GM19395 (cell line): ENCODE measurements around the gene C6.
"Not testable (repeated sequence)": the region's sequence is repeated elsewhere in the genome, so short reads cannot be mapped to it uniquely, and the experiment has no call there.

Experiments used
- ATAC-seq: cut with Tn5 transposase; IDR thresholded peaks from one replicate; pipeline ENCODE4 v1.9.1; 2021; ENCODE audit warnings: mild to moderate bottlenecking, moderate library complexity; ENCODE audit not compliant: unreplicated experiment

C6 gene

DNA sequence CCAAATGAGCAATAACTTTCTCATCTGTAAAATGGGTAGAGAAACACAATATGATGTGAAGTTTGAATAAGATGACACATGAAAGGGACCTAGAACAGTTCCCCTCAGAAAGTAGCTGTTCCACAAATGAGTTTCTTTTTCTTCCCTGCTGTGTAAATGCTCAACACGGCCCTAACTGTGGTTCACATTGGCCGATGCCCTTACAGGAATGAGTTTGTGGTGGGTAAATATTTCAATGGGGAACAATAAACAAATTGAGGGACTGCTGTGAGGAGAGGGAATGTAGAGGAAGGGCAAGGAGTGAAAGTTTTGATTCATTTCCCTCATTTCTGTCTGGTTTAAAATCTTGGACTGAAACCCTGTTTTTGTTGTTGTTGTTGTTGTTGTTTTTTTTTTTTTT is 12.8 kb downstream of the C6 start:
- no peak for ATAC-seq

DNA sequence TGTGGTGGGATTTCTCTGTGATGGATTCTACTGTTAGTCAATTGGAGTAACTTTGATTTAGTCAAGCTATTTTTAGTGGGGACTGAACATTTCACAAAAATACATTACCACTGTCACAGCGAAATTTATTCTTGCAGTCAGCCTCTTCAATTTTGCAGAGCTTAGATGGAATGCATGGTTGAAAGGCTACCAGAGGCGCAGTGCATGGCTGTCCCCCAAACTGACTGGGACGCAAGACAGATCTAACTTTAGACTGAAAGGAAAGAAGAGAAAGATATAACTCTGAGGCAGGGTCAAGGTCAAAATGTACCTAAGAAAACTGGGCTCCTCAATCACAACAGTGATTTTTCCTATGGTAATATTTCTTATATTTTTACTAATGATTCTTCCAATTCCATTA is 13.7 kb downstream of the C6 start:
- ATAC-seq: no peak

DNA sequence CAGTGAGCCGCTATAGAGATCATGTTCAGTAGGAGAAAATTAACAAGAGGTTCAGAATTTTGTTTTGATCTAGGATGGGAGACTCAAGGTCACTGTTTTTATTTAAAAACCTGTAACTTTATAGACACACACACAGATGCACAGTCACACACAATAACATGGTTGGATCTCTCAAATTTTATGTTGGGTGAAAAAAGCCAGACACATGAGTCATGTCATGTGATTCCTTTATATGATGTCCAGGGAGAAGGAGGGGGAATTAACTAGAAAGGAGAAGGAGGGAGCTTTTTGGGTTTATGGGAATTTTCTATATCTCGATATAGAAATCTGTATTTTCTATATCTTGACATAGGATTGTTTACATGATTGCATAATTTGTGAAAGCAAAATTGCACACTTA is 17.1 kb downstream of the C6 start:
- no peak for ATAC-seq

DNA sequence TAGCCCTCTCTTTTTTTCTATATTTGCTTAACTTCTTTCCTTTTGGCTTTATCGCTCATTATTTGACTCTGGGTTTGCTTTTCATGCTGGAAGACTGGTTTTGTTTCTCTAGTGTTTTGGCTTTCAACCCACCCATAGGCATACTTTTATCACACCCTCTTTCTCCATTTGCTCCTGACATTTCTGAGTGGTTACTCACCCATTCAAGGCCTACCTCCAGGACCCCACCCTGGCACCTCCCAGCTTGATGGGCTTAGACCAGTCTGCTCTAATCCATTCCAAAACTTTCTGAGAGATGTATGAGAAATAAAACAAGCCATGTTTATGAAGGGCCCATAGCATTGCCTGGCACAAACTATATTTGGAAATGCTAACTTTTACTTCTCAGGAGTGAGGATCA is 18.1 kb downstream of the C6 start:
- ATAC-seq: no peak

DNA sequence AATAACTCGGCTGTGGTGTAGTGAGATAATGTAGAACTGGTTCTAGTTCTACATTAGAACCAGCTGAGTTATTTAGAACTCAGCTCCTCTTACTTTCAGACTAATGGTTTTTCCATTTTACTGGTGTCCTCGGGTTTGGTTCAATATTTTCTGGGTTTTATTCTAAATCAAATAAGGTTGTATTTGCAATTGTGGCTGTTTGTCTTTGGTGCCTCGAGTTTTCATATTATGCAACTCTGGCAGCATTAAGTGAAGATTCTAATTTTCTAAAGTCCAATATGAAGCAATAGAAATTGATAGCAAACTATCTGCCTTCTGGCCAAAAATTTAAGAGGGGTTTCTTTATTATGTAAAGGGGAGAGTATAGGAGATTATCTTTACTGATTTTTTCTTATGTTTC is 19.0 kb downstream of the C6 start:
- no peak for ATAC-seq

DNA sequence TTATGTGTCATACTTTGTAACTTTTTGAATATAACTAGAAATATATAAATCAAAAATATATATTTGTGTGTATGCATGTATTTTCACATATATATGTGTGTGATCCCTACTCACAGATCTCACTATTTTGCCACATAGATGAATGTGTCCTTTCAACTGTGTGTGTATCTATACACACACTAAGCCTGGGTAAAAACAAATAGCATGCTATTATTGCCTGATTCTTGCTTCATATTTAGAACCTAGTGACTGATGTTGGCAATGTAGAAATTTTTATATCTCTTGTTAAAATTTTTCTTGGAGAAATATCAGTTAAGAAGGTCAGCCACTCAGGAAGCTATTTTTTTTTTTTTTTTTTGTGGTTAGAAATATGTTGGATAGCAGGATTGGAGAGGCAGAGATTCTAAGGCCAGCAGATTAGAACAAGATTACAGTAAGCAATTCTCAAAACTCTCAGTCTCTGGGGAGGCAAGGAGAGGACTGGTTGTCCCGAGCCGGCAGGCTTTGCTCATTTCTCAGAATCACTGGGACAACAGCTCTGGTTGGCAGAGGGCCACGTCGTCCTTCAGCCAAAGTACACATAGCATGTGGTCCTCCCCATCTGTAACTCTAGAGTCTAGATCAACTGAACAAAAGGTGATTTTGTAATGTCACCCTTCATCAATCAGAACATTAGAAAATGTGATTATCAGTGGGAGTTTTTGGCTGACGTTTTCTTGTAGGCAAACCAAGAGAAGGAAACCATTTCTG is 19.7 kb downstream of the C6 start:
- no peak for ATAC-seq

DNA sequence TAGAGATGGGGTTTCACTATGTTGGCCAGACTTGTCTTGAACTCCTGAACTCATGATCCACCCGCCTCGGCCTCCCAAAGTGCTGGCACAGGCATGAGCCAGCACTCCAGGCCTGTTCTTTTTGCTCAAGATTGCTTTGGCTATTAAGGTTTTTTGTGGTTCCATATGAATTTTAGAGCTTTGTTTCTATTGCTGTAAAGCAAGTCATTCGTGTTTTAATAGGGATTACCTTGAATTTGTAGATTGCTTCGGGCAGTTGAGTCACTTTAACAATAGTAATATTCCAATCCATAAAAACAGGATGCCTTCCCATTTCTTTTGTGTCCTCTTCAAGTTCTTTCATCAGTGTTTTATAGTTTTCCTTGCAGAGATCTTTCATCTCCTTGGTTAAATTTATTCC is 22.1 kb downstream of the C6 start:
- no peak for ATAC-seq

DNA sequence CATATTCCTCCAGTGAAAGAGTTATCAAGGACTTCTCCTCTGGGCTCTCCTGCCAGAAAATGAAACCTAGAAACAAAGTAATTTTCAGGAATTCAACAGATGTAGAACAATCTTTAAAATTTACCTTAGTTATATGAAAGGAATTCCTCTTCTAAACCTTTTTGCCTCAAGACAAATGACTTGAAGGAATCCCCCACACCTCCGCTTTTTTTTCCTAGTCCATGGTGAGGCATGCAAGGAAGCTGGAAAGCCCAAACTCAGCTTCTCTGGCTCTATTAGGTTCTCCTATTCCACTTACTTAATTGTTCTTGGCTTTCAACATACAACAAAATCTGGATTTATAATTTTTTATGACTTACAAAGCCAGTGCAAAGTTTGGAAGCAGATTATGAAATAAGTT is 27.2 kb downstream of the C6 start:
- no peak for ATAC-seq

DNA sequence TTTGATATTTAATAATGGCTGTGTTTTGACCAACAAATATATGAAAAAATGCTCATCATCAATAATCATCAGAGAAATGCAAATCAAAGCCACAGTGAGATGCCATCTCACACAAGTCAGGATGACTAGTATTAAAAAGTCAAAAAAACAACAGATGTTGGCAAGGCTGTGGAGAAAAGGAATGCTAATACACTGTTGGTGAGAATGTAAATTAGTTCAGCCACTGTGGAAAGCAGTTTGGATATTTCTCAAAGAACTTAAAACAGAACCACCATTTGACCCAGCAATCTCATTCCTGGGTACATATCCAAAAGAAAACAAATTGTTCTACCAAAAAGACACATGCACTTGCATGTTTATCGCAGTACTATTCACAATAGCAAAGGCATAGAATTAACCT is 30.0 kb downstream of the C6 start:
- ATAC-seq: not testable (repeated sequence)

DNA sequence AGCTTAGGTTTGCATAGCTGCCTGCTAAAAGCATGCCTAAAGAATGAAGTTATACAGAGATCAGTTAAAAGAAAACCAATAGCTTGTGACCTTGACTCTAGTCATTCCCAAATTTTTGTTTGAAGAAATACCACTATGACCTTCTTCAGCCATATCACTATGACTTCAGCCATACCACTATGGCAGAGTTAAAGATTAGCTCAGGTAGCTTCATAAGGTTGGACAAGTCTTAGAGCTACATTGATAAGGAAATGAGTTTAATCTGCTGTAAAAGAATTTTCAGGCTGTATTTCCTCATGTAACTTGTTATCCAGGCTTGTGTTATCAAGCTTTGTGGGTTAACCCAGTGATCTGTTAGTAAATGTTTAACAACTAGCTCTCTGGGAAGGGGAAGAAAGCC is 30.7 kb downstream of the C6 start:
- no peak for ATAC-seq

DNA sequence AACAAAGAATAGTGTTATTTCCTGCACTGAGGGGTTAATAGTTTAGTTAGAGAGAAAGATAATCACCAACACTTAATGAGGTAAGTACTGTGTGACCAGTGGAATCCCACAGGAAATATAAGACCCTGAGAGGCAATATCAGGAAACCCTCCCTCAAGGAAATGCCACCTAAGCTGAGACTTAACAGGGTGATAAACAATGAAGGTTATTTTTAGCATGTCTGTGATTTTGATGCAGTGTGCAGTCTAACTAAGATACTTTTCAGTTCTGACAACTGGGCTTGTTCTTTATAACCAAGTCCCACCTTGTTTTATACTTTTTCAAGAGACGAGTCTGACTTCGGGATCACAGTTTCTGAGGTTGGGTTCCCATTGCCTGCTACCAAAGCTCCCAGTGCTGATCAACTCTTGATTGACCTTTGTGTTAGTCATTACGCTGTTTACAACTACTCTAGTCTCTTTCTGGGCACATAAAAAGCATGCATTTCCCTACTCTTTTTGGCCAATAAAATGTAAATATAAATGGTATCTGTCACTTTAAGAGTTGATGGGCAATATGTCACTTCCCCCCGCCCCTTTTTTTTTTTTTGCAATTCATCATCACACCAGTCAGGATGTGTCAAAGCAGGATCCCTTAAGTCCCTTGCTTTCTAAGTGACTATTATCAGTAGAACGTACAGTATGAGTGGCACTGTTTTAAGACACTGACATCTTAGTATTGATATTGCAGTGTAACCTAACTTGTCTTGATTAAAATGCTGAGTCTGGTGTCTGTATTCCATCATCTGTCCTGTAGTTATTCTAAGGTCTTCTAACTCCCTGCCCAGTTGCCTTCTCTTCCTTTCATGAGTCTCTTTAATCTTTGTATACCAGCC is 31.4 kb downstream of the C6 start:
- no peak for ATAC-seq

DNA sequence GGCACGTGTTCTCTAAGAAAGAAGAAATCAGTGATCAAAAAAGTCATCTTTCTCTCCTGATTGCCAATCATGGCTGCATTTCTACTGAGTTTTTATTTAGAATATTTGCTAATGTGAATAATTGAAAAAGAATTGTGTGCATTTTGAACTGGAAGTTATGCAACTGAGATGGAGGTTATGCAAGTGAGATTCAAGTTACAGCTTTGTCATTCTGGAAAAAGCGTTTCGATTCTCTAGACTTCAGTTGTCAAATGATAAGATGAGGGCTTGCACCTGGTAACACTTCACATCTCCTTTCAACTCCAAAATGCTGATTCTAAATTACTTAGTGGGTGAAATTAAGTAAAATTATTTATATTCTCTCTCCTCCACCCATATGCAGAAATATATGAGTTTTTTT is 36.4 kb downstream of the C6 start:
- no peak for ATAC-seq

DNA sequence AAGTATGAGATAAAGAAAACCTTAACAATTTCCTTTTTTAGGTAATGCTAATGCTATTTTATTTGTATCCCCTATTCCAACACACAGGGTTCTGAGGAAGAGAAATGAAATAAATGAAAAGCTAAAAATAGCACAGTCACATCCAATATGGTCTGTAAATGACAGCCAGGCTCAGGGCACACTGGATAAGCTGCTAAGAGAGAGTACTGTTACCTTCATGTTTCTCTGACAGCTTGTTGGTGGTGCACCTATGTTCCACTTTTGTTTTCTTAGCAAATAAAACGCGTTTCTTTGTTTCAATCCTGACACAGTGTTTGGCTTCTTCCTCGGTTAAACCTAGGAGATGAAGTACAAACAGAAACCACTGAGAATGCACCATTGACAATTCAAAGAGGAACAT is 41.3 kb downstream of the C6 start:
- ATAC-seq: no peak

DNA sequence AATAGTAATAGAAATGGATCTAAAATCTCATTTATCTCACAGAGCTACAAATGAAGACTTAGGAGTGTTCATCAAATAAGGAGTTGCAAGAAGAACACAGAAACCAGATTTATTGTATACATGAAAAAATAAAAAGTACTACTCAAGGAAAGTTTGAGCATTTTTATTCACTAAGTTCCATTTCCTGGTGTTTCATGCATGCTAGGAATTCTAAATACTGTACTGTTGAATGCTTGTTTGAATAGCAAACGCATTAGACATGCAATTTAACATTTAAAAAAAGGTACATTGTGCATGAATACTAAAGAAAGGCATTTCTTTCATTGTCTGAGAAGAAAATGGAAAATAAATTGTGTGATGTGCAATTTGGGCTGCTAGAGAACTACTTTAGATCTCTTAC is 52.1 kb downstream of the C6 start:
- no peak for ATAC-seq

DNA sequence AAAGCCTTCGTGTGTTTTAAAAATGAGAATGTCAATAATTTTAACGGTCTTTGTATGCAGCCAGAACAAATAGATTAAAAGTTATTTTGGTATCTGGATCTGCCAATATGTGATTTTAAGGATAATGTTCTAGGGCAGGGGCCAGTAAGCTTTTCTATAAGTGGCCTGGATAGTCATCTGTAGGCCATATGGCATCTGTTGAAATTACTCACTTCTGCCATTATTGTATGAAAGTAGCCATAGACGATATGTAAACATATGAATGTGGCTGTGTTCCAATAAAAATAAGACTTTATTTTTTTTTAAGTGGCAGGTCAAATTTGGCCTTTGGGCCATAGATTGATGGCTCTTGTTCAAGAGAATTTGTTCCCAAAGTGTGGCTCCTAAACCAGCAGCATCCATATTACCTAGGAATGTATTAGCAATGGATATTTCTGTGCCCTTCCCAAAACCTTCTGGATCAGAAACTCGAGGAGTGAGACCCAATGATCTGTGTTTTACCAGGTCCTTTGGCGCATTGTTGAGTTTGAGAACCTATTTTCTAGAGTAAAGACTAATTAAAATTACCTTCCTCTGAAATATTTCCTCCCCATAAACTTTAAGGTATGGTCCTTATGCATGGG is 55.9 kb downstream of the C6 start:
- no peak for ATAC-seq

DNA sequence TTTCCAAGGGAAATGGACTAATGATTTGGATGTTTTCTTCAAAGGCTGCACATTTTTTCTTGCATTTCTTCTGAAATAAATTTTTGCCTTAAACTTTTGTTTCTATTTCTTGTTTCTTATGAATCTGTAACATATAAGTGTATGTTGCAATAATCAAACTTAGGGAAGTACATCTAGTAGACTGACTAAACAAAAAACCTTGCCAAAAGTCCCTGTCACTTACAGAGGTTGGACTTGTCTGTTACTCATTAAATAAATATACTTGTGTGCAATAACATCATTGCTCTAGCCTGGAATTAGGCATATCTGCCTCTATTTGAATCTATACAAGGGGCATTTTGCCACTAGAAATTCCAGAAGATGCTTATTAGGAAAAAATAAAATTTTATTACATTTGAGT is 56.6 kb downstream of the C6 start:
- no peak for ATAC-seq

DNA sequence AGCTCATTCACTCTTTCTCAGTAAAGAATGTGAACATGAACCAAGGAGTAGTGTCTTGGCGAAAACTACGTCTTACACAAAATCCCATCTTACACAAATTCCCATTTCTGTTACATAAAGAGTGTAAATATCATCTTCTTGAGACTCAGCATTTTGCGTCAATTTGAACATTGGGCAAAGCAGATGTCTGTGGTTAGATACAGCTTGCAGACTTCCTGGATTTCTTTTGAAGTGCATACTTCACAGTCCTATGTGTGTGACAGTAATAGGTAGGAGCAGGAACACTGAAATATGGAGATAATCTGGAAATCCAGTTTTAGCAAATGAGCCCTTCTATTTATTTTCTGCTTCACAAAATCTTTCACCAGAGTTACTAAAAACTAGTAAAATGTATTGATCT is 58.8 kb downstream of the C6 start:
- ATAC-seq: no peak

DNA sequence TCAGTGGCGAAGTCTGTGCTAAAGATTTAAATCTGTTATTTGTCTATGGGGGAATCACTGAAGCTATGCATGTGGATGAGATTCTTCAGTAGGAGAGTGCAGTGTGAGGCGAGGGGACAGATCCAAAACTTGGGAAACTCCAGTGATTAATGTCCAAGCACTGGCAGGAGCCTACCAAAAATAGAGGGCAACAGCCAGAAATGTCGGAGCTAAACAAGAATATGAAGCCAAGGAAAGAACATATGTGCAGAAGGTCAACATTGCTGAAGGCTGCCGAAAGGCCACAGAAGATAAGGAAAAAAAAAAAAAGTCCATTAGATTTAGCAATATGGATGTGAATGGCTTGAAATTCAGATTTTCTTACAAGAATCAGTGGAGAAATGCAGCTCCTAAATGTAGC is 61.8 kb downstream of the C6 start:
- ATAC-seq: no peak

DNA sequence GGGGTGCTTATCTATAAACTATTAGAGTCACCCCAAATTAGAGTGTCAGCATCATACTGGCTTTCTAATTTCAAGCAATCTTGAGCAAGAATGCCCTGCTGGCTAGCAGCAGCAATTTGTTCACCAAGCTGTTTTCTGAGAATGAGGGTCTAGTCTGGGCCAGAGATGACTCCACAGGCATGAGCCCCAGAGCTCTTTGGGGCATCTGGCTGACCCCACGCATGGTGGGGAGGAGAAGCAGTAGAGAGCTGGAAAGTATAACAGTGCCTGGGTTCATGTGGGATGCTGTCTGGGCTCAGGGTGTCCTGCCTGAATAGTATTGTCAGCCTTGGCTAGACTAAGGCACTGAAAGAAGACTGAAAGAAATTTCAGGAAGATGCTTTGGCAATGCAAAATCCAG is 64.9 kb downstream of the C6 start:
- no peak for ATAC-seq

DNA sequence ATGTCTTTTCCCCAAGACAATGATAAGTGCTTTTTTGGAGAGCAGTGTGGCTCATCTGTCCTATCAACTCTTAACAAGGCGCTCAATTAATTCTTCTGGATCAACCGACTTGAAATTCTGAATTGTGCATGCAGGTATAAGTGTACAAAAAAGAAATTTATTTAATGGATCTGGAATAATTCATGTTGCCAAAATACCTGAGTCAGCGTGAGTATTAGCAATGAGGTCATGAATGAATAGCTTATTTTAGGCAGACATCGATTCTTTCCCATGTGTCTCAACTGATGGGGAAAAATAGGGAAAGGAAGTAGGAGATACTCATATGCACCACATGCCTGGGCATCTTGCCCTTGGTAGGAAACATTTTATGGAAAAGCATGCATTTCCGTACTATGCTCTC is 68.0 kb downstream of the C6 start:
- no peak for ATAC-seq

DNA sequence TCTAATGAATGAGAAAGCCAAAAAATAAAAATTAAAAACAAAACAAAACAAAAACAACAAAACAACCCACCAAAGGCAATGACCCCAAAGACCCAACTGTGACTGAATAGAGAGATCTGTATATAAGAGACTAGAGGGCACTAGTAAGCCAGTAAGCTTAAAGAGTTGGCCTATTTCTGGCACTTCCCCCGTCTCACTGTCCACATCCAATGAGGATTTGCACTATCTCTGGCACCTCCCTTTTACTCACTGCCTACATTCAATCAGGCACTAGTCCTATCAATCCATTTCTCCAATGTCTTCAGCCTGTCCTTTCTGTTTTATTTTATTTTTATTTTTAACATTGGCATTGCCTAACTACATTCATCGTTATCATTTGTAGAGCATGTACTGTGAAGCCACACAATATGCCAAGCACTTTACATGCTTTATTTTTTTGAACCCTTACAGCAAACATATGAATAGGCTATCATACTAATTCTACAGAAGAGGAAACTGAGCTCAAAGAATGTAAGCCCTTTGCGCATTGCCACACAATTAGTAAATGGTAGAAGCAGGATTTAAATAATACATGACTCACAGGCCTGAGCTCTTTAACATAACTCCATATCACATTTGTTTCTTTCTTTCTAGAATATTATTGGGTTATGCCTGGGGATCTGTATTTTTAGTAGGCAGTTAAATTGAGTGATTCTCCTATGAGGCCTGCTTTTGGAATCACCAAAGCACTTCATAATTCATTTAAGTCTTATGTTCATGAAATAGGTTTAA is 70.0 kb downstream of the C6 start:
- no peak for ATAC-seq
